Subcutaneous abdominal adipose tissue (tissue), 5 donors: ENCODE measurements around the gene NAT9.

Experiments used
- H3K27ac ChIP-seq: one replicate; pipeline ENCODE4 v1.7.0; 2013; ENCODE audit warnings: low read depth, mild to moderate bottlenecking, inconsistent platforms, low read length, moderate library complexity
- H3K27me3 ChIP-seq, 5 donors: one replicate each; pipeline ENCODE4 v1.7.0; 2013; ENCODE audit warnings: low read length in 5 of 5, inconsistent platforms in 1 of 5; ENCODE audit not compliant: control insufficient read depth in 5 of 5, insufficient read depth in 4 of 5
- H3K36me3 ChIP-seq, 5 donors: one replicate each; pipeline ENCODE4 v1.7.0; 2013; ENCODE audit warnings: low read length in 5 of 5; ENCODE audit not compliant: control insufficient read depth in 5 of 5, insufficient read depth in 5 of 5
- H3K4me1 ChIP-seq, 5 donors: one replicate each; pipeline ENCODE4 v1.7.0; 2013; ENCODE audit warnings: low read length in 5 of 5, mild to moderate bottlenecking in 3 of 5, moderate library complexity in 1 of 5; ENCODE audit not compliant: control insufficient read depth in 5 of 5, insufficient read depth in 5 of 5
- H3K4me3 ChIP-seq, 5 donors: one replicate each; pipeline ENCODE4 v1.7.0; 2013; ENCODE audit warnings: low read length in 5 of 5, low read depth in 1 of 5
- H3K9ac ChIP-seq, 5 donors: one replicate each; pipeline ENCODE4 v1.7.0; 2013; ENCODE audit warnings: low read length in 5 of 5, mild to moderate bottlenecking in 4 of 5, moderate library complexity in 3 of 5
- H3K9me3 ChIP-seq, 5 donors: one replicate each; pipeline ENCODE4 v1.7.0; 2013; ENCODE audit warnings: low read length in 5 of 5; ENCODE audit not compliant: control insufficient read depth in 5 of 5
- donor health status: healthy.
- donor health status: healthy.
- donor health status: healthy.
- donor health status: healthy.
- donor health status: healthy.

NAT9 gene

DNA sequence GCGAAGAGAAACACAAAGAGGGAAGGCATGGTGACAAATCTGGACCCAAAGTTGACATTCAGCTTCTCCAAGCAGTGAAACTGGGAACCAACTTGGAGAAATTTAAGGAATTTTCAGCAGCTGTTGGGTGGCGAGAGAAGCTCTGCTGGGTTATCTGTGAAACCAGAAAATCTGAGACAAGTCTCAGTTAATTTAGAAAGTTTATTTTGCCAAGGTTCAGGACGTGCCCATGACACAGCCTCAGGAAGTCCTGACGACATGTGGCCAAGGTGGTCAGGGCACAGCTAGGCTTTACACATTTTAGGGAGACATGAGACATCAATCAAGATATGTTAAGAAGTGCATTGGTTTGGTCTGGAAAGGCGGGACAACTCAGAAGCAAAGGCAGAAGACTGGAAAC, 52.3 kb downstream of the NAT9 start:
- H3K27ac ChIP-seq: no peak overlapping the region

DNA sequence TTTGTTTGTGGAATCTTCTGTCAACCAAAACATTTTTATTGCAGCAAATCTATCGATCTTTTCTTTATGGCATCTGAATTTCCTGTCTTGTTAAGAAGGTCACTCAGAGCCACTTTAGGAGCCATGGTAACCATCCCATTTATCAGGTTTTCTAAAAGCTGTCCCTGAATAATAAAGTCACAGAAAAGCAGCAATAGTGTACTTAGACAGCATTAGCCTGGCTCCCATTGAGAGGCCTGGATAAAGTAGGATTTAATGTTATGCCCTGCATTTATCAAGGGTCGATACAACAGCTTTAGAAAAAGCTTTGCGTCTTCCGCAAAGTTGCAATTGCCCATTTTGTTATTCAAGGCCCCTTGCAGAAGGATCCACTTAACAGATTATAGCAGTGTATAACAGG, 53.4 kb downstream of the NAT9 start:
- no peak overlapping the region for H3K27ac ChIP-seq
- H3K27me3 ChIP-seq: peaks cover 0 to 7% (median 0%) of the 10 kb centered on the region in 5 donors
- H3K36me3 ChIP-seq: no peaks in the 10 kb centered on the region
- H3K9me3 ChIP-seq: peaks cover 0 to 5% (median 0%) of the 10 kb centered on the region in 5 donors
- no peak overlapping the region for H3K9ac ChIP-seq
- no peak overlapping the region for H3K4me3 ChIP-seq
- no peaks in the 10 kb centered on the region for H3K4me1 ChIP-seq

More for the DNA sequence above, 52.3 kb downstream of the NAT9 start:
- H3K36me3 ChIP-seq: no peaks in the 10 kb centered on the region
- peaks cover 0 to 7% (median 0%) of the 10 kb centered on the region in 5 donors for H3K27me3 ChIP-seq
- no peak overlapping the region for H3K9ac ChIP-seq
- H3K9me3 ChIP-seq: peaks cover 0 to 5% (median 0%) of the 10 kb centered on the region in 5 donors
- no peak overlapping the region for H3K4me3 ChIP-seq
- H3K4me1 ChIP-seq: no peaks in the 10 kb centered on the region
